MM.1S (cell line): Measurements from ENCODE around the gene CARHSP1.

ENCODE experiments used
- DNase-seq: peaks from one replicate; pipeline ENCODE4 v3.0.0-alpha.2; 2015
- H2AFZ ChIP-seq: fragments of 300-600 bp; sonication (generic); 2 replicates; pipeline ENCODE4 v1.6.0; 2016; ENCODE audit warnings: antibody characterized with exemption, low read length
- H3F3A ChIP-seq: fragments of 300-600 bp; sonication (generic); 2 replicates; pipeline ENCODE4 v1.6.1; 2016; ENCODE audit warnings: mild to moderate bottlenecking, antibody characterized with exemption, low read length, moderate library complexity, mixed read lengths; ENCODE audit not compliant: insufficient read depth
- H3K27ac ChIP-seq: fragments of 300-600 bp; sonication (generic); 2 replicates; pipeline ENCODE4 v1.5.1; 2016; ENCODE audit warnings: mild to moderate bottlenecking, low read length
- H3K27me3 ChIP-seq: fragments of 300-600 bp; sonication (generic); replicated peaks from 2 replicates; pipeline ENCODE4 v1.6.0; 2016; ENCODE audit warnings: low read length; ENCODE audit not compliant: insufficient read depth
- H3K36me3 ChIP-seq: fragments of 300-600 bp; sonication (generic); replicated peaks from 2 replicates; pipeline ENCODE4 v1.6.1; 2016; ENCODE audit warnings: mild to moderate bottlenecking, low read length, mixed read lengths; ENCODE audit not compliant: insufficient read depth
- H3K4me1 ChIP-seq: fragments of 300-600 bp; sonication (generic); 2 replicates; pipeline ENCODE4 v1.6.1; 2016; ENCODE audit warnings: low read length, mixed read lengths
- H3K4me2 ChIP-seq: fragments of 300-600 bp; sonication (generic); 2 replicates; pipeline ENCODE4 v1.6.0; 2016; ENCODE audit warnings: low read depth, low read length
- H3K4me3 ChIP-seq: fragments of 300-600 bp; sonication (generic); 2 replicates; pipeline ENCODE4 v1.5.1; 2016; ENCODE audit warnings: low read length, mixed read lengths
- H3K79me2 ChIP-seq: fragments of 300-600 bp; sonication (generic); 2 replicates; pipeline ENCODE4 v1.6.1; 2016; ENCODE audit warnings: mixed run types, low read length, mixed read lengths
- H3K9ac ChIP-seq: fragments of 300-600 bp; sonication (generic); 2 replicates; pipeline ENCODE4 v1.6.1; 2016; ENCODE audit warnings: low read length, mixed read lengths
- H3K9me2 ChIP-seq: fragments of 300-600 bp; sonication (generic); replicated peaks from 2 replicates; pipeline ENCODE4 v1.6.1; 2016; ENCODE audit warnings: mild to moderate bottlenecking, low read length, mixed read lengths; ENCODE audit not compliant: insufficient read depth
- H3K9me3 ChIP-seq: fragments of 300-600 bp; sonication (generic); replicated peaks from 2 replicates; pipeline ENCODE4 v1.6.1; 2016; ENCODE audit warnings: mild to moderate bottlenecking, low read length, mixed read lengths; ENCODE audit not compliant: insufficient read depth
- H4K20me1 ChIP-seq: fragments of 300-600 bp; sonication (generic); 2 replicates; pipeline ENCODE4 v1.6.1; 2016; ENCODE audit warnings: mild to moderate bottlenecking, low read length, moderate library complexity, mixed read lengths; ENCODE audit not compliant: insufficient read depth
- CTCF ChIP-seq: fragments of 300-600 bp; sonication (generic); IDR thresholded peaks from 2 replicates; pipeline ENCODE4 v1.5.1; 2016; ENCODE audit warnings: antibody characterized with exemption, low read length, mixed read lengths
- EZH2 ChIP-seq: fragments of 300-600 bp; sonication (generic); optimal IDR thresholded peaks from 2 replicates; pipeline ENCODE3; 2017; ENCODE audit warnings: low read depth, mild to moderate bottlenecking, antibody characterized with exemption, low read length, mixed read lengths
- EZH2phosphoT487 ChIP-seq: fragments of 300-600 bp; sonication (generic); IDR thresholded peaks from 2 replicates; pipeline ENCODE4 v1.6.1; 2018; ENCODE audit warnings: antibody characterized with exemption, low read length

The CARHSP1 gene

GRCh38 chr16:8899709-8900317 lies 31.0 kb upstream of the CARHSP1 start:
- Histone ChIP-seq H4K20me1 (peaks cover 7% of the 10 kb centered on the region; the same call in 1 of the 2 replicates), H3K27me3 (no peaks in the 10 kb centered on the region), H3K27ac (peak overlapping the region; percentile 43; the same call in 1 of the 2 replicates), H2AFZ (no peak overlapping the region), H3K4me2 (peak overlapping the region; percentile 22; the same call in 1 of the 2 replicates), H3K4me3 (no peak overlapping the region), H3K9ac (no peak overlapping the region), H3K4me1 (peaks cover 19% of the 10 kb centered on the region), H3K36me3 (peaks cover 47% of the 10 kb centered on the region), H3K79me2 (peaks cover 49% of the 10 kb centered on the region), H3F3A (peaks cover 21% of the 10 kb centered on the region), H3K9me2 (no peaks in the 10 kb centered on the region), H3K9me3 (no peaks in the 10 kb centered on the region)
- peak; percentile 80 for DNase-seq
- TF ChIP-seq EZH2phosphoT487 (no peak), CTCF (no peak), EZH2 (no peak)

GRCh38 chr16:8898660-8899318 lies 30.0 kb upstream of the CARHSP1 start:
- Histone ChIP-seq H3K9me2 (no peaks in the 10 kb centered on the region), H3K4me3 (no peak overlapping the region), H3K27me3 (no peaks in the 10 kb centered on the region), H3K4me1 (peaks cover 19% of the 10 kb centered on the region), H3K36me3 (peaks cover 49% of the 10 kb centered on the region), H3K79me2 (peaks cover 48% of the 10 kb centered on the region), H3K9me3 (no peaks in the 10 kb centered on the region), H4K20me1 (peaks cover 7% of the 10 kb centered on the region; the same call in 1 of the 2 replicates), H2AFZ (no peak overlapping the region), H3K9ac (no peak overlapping the region), H3K4me2 (no peak overlapping the region), H3K27ac (peak overlapping the region; percentile 43; the same call in 1 of the 2 replicates), H3F3A (peaks cover 21% of the 10 kb centered on the region)
- DNase-seq, result no peak
- TF ChIP-seq CTCF (no peak), EZH2 (no peak), EZH2phosphoT487 (no peak)

- TF ChIP-seq CTCF (no peak), EZH2phosphoT487 (no peak), EZH2 (no peak)
- Histone ChIP-seq H3K36me3 (peaks cover 38% of the 10 kb centered on the region), H3K27ac (no peak overlapping the region), H3K27me3 (no peaks in the 10 kb centered on the region), H3K9me3 (no peaks in the 10 kb centered on the region), H2AFZ (no peak overlapping the region), H3K4me1 (peaks cover 8% of the 10 kb centered on the region), H3K9me2 (no peaks in the 10 kb centered on the region), H3K9ac (no peak overlapping the region), H3F3A (peaks cover 10% of the 10 kb centered on the region), H3K4me2 (no peak overlapping the region), H3K4me3 (no peak overlapping the region), H3K79me2 (peaks cover 33% of the 10 kb centered on the region), H4K20me1 (peaks cover 7% of the 10 kb centered on the region; the same call in 1 of the 2 replicates)
- DNase-seq, result no peak
Observed at GRCh38 chr16:8894736-8895334, 26.0 kb upstream of the CARHSP1 start.
